Liver (tissue), 9 donors: ENCODE results near the gene ZYG11B. TPM values are rescaled to one million over a fixed set of nuclear protein-coding genes. Genes with fewer than 3 reads are reported as not detected.
"Not testable (repeated sequence)": the region's sequence is repeated elsewhere in the genome, so short reads cannot be mapped to it uniquely, and the experiment has no call there.

Experiments used
- DNase-seq: peaks from one replicate; pipeline ENCODE4 v3.0.0-alpha.2; 2017; ENCODE audit warnings: low spot score
- H3K27ac ChIP-seq, 2 donors: one replicate each; pipeline ENCODE4 v1.7.0; 2013; ENCODE audit warnings: inconsistent platforms in 2 of 2, low read length in 2 of 2, control low read depth in 1 of 2, low read depth in 1 of 2, mild to moderate bottlenecking in 1 of 2
- H3K27me3 ChIP-seq, 4 donors: one replicate each; pipeline versions ENCODE4 v1.6.1 to v1.7.0; 2013; ENCODE audit warnings: low read length in 3 of 4, inconsistent platforms in 1 of 4, mild to moderate bottlenecking in 1 of 4, moderate library complexity in 1 of 4; ENCODE audit not compliant: control insufficient read depth in 4 of 4, insufficient read depth in 4 of 4
- H3K36me3 ChIP-seq, 4 donors: one replicate each; pipeline versions ENCODE4 v1.6.1 to v1.7.0; 2013; ENCODE audit warnings: low read length in 3 of 4, mild to moderate bottlenecking in 3 of 4, low read depth in 1 of 4, moderate library complexity in 1 of 4; ENCODE audit not compliant: control insufficient read depth in 4 of 4, insufficient read depth in 3 of 4
- H3K4me1 ChIP-seq, 4 donors: one replicate each; pipeline versions ENCODE4 v1.6.1 to v1.7.0; 2013; ENCODE audit warnings: low read length in 3 of 4, mild to moderate bottlenecking in 3 of 4, moderate library complexity in 1 of 4; ENCODE audit not compliant: control insufficient read depth in 4 of 4, insufficient read depth in 4 of 4
- H3K4me3 ChIP-seq, 3 donors: one replicate each; pipeline versions ENCODE4 v1.6.1 to v1.7.0; 2013; ENCODE audit warnings: low read length in 3 of 3, control low read depth in 1 of 3, low read depth in 1 of 3, mild to moderate bottlenecking in 1 of 3
- H3K9ac ChIP-seq, 2 donors: one replicate each; pipeline ENCODE4 v1.7.0; 2013; ENCODE audit warnings: low read length in 2 of 2, mild to moderate bottlenecking in 2 of 2, moderate library complexity in 2 of 2, control low read depth in 1 of 2, low read depth in 1 of 2
- H3K9me3 ChIP-seq, 4 donors: one replicate each; pipeline versions ENCODE4 v1.6.1 to v1.7.0; 2013; ENCODE audit warnings: low read length in 3 of 4; ENCODE audit not compliant: control insufficient read depth in 4 of 4
- FOXA1 ChIP-seq: IDR thresholded peaks from 2 replicates; pipeline ENCODE4 v1.6.1; 2016; ENCODE audit warnings: antibody characterized with exemption
- FOXA2 ChIP-seq: IDR thresholded peaks from 2 replicates; pipeline ENCODE4 v1.6.1; 2016; ENCODE audit warnings: antibody characterized with exemption
- GABPA ChIP-seq, 2 donors: IDR thresholded peaks in 1 of 2; conservative IDR thresholded peaks in 1 of 2; 2 replicates each; pipeline ENCODE4 v1.6.1; 2016; ENCODE audit warnings: antibody characterized with exemption in 2 of 2, mild to moderate bottlenecking in 1 of 2, moderate library complexity in 1 of 2
- HNF4A ChIP-seq, 2 donors: conservative IDR thresholded peaks; 2 replicates each; pipeline ENCODE4 v1.6.1; 2016; ENCODE audit warnings: antibody characterized with exemption in 2 of 2, mild to moderate bottlenecking in 2 of 2
- RAD21 ChIP-seq, 2 donors: IDR thresholded peaks; 2 replicates each; pipeline ENCODE4 v1.6.1; 2016; ENCODE audit warnings: antibody characterized with exemption in 2 of 2, mild to moderate bottlenecking in 2 of 2
- RXRA ChIP-seq, 2 donors: IDR thresholded peaks; 2 replicates each; pipeline ENCODE4 v1.6.1; 2017 to 2018; ENCODE audit warnings: antibody characterized with exemption in 2 of 2, mild to moderate bottlenecking in 1 of 2
- TAF1 ChIP-seq: conservative IDR thresholded peaks from 2 replicates; pipeline ENCODE4 v1.6.1; 2016; ENCODE audit warnings: antibody characterized with exemption, mild to moderate bottlenecking
- WGBS: extraction: QIAGEN DNeasy Blood & Tissue Kit; methylation state at CpG from one replicate; pipeline ENCODE4 v1.1.7; 2013; 5-methylcytosine and 5-hydroxymethylcytosine counted together
- polyA plus RNA-seq, 2 donors: library from polyadenylated mRNA; stranded (reverse) in 1 of 2; unstranded in 1 of 2; fragments of 200-250 nt in 1 of 2; fragments of >200 nt in 1 of 2; fragmentation: Nextera tagmentation in 1 of 2; extraction: Ambion mirVana in 1 of 2; gene quantifications; one replicate each; pipeline versions ENCODE4 v1.2.1 to v1.2.3, GENCODE V29; 2013 to 2015
- total RNA-seq, 2 donors: library from RNA; depleted of rRNA; stranded (reverse); fragments of >200 nt; gene quantifications; one replicate each; pipeline ENCODE4 v1.2.3, GENCODE V29; 2014
- TF ChIP-seq, protein P1 (sequence below): IDR thresholded peaks from 2 replicates; pipeline ENCODE4 v1.6.1; 2016; ENCODE audit warnings: antibody characterized with exemption, mild to moderate bottlenecking
- TF ChIP-seq, protein P2 (sequence below): fragments of 150-350 bp; IDR thresholded peaks from 2 replicates; pipeline ENCODE4 v1.5.1; 2017; ENCODE audit warnings: improper control_type of control experiment, low read depth, low read length; ENCODE audit not compliant: missing input control
- TF ChIP-seq, protein P3 (sequence below): IDR thresholded peaks from 2 replicates; pipeline ENCODE4 v1.6.1; 2016; ENCODE audit warnings: antibody characterized with exemption
- TF ChIP-seq, protein P4 (sequence below): IDR thresholded peaks from 2 replicates; pipeline ENCODE4 v1.6.1; 2016; ENCODE audit warnings: antibody characterized with exemption
- donor health status: healthy.
- donor health status: healthy.
- donor health status: healthy.
- donor health status: healthy.
- donor health status: healthy.

ZYG11B gene
- total and polyA plus RNA-seq, 4 donors, result 6.1 to 111 (median 15.5) TPM

DNA sequence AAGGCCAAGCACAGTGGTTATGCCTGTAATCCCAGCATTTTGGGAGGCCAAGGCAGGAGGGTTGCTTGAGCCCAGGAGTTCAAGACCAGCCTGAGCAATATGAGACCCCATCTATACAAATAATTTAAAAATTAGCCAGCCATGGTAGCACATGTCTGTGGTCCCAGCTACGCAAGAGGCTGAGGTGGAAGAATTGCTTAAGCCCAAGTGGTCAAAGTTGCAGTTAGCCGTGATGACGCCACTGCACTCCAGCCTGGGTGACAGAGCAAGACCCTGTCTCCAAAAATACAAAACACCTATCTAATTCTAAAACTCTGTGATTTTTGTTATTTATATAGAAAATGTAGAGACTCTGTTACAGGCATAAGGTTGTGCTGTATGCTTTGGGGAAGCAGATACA is 72.1 kb downstream of the ZYG11B start (continued):
- TF ChIP-seq, protein P1, sequence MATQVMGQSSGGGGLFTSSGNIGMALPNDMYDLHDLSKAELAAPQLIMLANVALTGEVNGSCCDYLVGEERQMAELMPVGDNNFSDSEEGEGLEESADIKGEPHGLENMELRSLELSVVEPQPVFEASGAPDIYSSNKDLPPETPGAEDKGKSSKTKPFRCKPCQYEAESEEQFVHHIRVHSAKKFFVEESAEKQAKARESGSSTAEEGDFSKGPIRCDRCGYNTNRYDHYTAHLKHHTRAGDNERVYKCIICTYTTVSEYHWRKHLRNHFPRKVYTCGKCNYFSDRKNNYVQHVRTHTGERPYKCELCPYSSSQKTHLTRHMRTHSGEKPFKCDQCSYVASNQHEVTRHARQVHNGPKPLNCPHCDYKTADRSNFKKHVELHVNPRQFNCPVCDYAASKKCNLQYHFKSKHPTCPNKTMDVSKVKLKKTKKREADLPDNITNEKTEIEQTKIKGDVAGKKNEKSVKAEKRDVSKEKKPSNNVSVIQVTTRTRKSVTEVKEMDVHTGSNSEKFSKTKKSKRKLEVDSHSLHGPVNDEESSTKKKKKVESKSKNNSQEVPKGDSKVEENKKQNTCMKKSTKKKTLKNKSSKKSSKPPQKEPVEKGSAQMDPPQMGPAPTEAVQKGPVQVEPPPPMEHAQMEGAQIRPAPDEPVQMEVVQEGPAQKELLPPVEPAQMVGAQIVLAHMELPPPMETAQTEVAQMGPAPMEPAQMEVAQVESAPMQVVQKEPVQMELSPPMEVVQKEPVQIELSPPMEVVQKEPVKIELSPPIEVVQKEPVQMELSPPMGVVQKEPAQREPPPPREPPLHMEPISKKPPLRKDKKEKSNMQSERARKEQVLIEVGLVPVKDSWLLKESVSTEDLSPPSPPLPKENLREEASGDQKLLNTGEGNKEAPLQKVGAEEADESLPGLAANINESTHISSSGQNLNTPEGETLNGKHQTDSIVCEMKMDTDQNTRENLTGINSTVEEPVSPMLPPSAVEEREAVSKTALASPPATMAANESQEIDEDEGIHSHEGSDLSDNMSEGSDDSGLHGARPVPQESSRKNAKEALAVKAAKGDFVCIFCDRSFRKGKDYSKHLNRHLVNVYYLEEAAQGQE, result no peak
- TF ChIP-seq GABPA (IDR thresholded peaks at IDR 0.05 in 1 of 2, conservative IDR thresholded peaks at IDR 0.05 in 1 of 2) (no peak), RXRA (IDR thresholded peaks at IDR 0.05) (no peak)

DNA sequence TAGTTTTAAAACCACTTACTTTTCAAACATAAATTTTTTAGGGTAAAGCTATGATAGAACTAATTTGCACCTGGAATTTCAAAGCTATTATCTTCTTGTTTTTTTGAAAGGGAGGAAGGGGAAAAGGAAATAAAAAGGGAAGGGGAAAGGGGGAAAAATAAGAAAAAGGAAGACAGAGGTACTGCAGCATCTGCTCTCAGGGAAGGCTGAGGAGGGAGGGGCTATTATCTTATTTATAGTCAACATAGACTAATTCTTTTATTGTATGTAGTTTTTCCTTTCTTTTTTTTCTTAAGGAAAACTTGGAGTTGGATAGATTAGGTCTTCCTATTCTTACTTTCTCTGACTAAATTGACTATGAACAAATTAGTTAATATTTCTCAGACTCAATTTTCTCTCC is 74.8 kb downstream of the ZYG11B start:
- Histone ChIP-seq H3K4me1 (peaks cover 0 to 3% (median 0%) of the 10 kb centered on the region in 4 donors), H3K27ac (no peak overlapping the region), H3K36me3 (peaks cover 5 to 19% (median 11%) of the 10 kb centered on the region in 4 donors), H3K27me3 (no peaks in the 10 kb centered on the region), H3K9ac (no peak overlapping the region), H3K9me3 (no peaks in the 10 kb centered on the region), H3K4me3 (no peak overlapping the region)
- TF ChIP-seq, protein P2, sequence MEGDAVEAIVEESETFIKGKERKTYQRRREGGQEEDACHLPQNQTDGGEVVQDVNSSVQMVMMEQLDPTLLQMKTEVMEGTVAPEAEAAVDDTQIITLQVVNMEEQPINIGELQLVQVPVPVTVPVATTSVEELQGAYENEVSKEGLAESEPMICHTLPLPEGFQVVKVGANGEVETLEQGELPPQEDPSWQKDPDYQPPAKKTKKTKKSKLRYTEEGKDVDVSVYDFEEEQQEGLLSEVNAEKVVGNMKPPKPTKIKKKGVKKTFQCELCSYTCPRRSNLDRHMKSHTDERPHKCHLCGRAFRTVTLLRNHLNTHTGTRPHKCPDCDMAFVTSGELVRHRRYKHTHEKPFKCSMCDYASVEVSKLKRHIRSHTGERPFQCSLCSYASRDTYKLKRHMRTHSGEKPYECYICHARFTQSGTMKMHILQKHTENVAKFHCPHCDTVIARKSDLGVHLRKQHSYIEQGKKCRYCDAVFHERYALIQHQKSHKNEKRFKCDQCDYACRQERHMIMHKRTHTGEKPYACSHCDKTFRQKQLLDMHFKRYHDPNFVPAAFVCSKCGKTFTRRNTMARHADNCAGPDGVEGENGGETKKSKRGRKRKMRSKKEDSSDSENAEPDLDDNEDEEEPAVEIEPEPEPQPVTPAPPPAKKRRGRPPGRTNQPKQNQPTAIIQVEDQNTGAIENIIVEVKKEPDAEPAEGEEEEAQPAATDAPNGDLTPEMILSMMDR, result no peak
- no peak for TF ChIP-seq TAF1
- TF ChIP-seq, protein P3, sequence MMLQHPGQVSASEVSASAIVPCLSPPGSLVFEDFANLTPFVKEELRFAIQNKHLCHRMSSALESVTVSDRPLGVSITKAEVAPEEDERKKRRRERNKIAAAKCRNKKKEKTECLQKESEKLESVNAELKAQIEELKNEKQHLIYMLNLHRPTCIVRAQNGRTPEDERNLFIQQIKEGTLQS, result no peak
- no peak for DNase-seq

DNA sequence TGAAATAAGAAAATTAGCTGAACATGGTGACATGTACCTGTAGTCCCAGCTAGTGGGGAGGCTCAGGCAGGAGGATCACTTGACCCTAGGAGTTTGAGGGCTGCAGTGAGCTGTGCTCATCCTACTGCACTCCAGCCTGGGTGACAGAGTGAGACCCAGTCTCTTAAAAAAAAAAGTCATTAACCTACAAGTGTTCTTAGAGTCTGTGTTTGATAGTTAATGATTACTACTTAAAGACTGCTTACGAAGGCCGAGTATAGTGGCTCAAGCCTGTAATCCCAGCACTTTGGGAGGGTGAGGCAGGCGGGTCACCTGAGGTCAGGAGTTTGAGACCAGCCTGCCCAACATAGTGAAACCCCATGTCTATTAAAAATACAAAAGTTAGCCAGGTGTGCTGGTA is 77.8 kb downstream of the ZYG11B start:
- DNase-seq, H3K4me1 ChIP-seq, H3K4me3 ChIP-seq, H3K27me3 ChIP-seq, H3K9me3 ChIP-seq, H3K9ac ChIP-seq, H3K27ac ChIP-seq: not testable (repeated sequence)
- WGBS, result 95% methylated on average over 3 of the region's 3 CpGs
- H3K36me3 ChIP-seq, result peaks cover 0 to 10% (median 4%) of the 10 kb centered on the region in 4 donors

DNA sequence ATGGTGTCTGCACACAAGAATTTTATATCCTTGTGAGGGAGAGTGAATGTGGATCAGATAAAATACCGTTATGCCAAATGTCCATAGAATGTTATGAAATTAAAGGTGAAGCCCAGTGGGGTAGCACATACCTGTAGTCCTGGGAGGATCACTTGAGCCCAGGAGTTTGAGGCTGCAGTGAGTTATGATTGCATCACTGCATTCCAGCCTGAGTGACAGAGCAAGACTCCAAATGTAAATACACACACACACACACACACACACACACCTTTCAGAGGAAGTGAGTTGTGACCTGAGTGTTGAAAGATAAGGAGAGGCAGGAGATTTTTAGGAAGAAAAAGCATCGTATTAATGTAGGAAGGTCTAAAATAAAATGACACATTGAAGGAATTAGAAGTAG is 88.2 kb downstream of the ZYG11B start:
- 78% methylated on average over 2 of the region's 2 CpGs for WGBS
- no peaks in the 10 kb centered on the region for H3K9me3 ChIP-seq
- TF ChIP-seq FOXA1 (peak; percentile 33), RAD21 (IDR thresholded peaks at IDR 0.05) (peak in 1 of 2 donors; percentile 20), RXRA (IDR thresholded peaks at IDR 0.05) (peak; percentile 19 to 20), HNF4A (conservative IDR thresholded peaks at IDR 0.05) (peak; percentile 13 to 32), TAF1 (no peak), FOXA2 (peak; percentile 58), GABPA (IDR thresholded peaks at IDR 0.05 in 1 of 2, conservative IDR thresholded peaks at IDR 0.05 in 1 of 2) (no peak)
- TF ChIP-seq, protein P2, result no peak
- TF ChIP-seq, protein P4, sequence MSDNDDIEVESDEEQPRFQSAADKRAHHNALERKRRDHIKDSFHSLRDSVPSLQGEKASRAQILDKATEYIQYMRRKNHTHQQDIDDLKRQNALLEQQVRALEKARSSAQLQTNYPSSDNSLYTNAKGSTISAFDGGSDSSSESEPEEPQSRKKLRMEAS, result no peak
- TF ChIP-seq, protein P1, result no peak
- TF ChIP-seq, protein P3, result peak; percentile 62
- no peak overlapping the region for H3K4me3 ChIP-seq
- H3K9ac ChIP-seq, result no peak overlapping the region
- H3K4me1 ChIP-seq, result no peaks in the 10 kb centered on the region
- H3K36me3 ChIP-seq, result peaks cover 3 to 43% (median 34%) of the 10 kb centered on the region in 4 donors
- no peak overlapping the region for H3K27ac ChIP-seq
- no peak for DNase-seq
- H3K27me3 ChIP-seq, result no peaks in the 10 kb centered on the region
